HG02973 (cell line): ENCODE results near the gene STAG1.
"Not testable (repeated sequence)": the region's sequence is repeated elsewhere in the genome, so short reads cannot be mapped to it uniquely, and the experiment has no call there.

Experiments used
- ATAC-seq: cut with Tn5 transposase; IDR thresholded peaks from one replicate; pipeline ENCODE4 v1.9.1; 2021; ENCODE audit warnings: moderate library complexity; ENCODE audit not compliant: unreplicated experiment

The STAG1 gene

GRCh38 chr3:136651581-136651980 is 100.6 kb downstream of the STAG1 start:
- no peak for ATAC-seq

GRCh38 chr3:136650461-136650860 is 101.7 kb downstream of the STAG1 start:
- ATAC-seq, result no peak

- ATAC-seq, result no peak
Measured at GRCh38 chr3:136645915-136646314, 106.3 kb downstream of the STAG1 start.

GRCh38 chr3:136644212-136644611 is 108.0 kb downstream of the STAG1 start:
- no peak for ATAC-seq

- not testable (repeated sequence) for ATAC-seq
Measured at GRCh38 chr3:136643380-136643779, 108.8 kb downstream of the STAG1 start.

GRCh38 chr3:136642711-136643110 is 109.5 kb downstream of the STAG1 start:
- ATAC-seq, result no peak

GRCh38 chr3:136639069-136639468 is 113.1 kb downstream of the STAG1 start:
- no peak for ATAC-seq

GRCh38 chr3:136637176-136637575 is 115.0 kb downstream of the STAG1 start:
- no peak for ATAC-seq

- ATAC-seq, result no peak
Measured at GRCh38 chr3:136634821-136635220, 117.4 kb downstream of the STAG1 start.

GRCh38 chr3:136632625-136633081 is 119.5 kb downstream of the STAG1 start:
- no peak for ATAC-seq

GRCh38 chr3:136631424-136631823 is 120.8 kb downstream of the STAG1 start:
- no peak for ATAC-seq

GRCh38 chr3:136630915-136631314 is 121.3 kb downstream of the STAG1 start:
- ATAC-seq, result no peak

- ATAC-seq, result no peak
Measured at GRCh38 chr3:136626493-136626892, 125.7 kb downstream of the STAG1 start.

- ATAC-seq, result no peak
Measured at GRCh38 chr3:136624894-136625815, 127.0 kb downstream of the STAG1 start.

GRCh38 chr3:136624371-136624770 is 127.8 kb downstream of the STAG1 start:
- no peak for ATAC-seq

- ATAC-seq, result no peak
Measured at GRCh38 chr3:136621628-136622027, 130.6 kb downstream of the STAG1 start.

GRCh38 chr3:136620436-136620835 is 131.7 kb downstream of the STAG1 start:
- no peak for ATAC-seq

GRCh38 chr3:136617969-136618525 is 134.1 kb downstream of the STAG1 start:
- not testable (repeated sequence) for ATAC-seq

- ATAC-seq, result no peak
Measured at GRCh38 chr3:136617198-136617597, 135.0 kb downstream of the STAG1 start.

GRCh38 chr3:136612512-136612911 is 139.7 kb downstream of the STAG1 start:
- ATAC-seq, result no peak

GRCh38 chr3:136606990-136607389 is 145.2 kb downstream of the STAG1 start:
- no peak for ATAC-seq

- not testable (repeated sequence) for ATAC-seq
Measured at GRCh38 chr3:136606216-136606615, 146.0 kb downstream of the STAG1 start.
